ENCODE measurements around the gene SLC9A9. TPM values are rescaled to one million over a fixed set of nuclear protein-coding genes. Genes with fewer than 3 reads are reported as not detected.

The SLC9A9 gene
- total RNA-seq, 4 donors from 2014 or later, result 1.7 to 8.2 (median 3.6) TPM

DNA sequence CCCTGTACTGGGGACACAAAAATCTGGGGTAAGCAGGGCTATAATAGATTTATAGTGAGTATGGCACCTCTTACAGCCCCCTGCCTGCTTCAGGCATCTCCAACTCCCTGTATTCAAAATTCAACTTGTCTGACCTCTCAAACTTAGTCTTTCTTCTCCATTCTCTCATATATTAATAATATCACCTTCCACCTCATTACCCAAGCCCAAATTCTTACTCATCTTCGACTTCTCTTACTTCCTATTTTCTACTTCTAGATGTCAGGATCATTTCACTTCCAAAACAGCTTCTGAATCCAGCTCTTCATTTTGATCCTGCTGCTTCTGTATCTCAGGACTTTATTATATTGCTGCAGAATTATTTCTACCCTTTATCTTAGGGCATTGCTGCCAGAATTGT is 438.0 kb downstream of the SLC9A9 start:
- no peak for DNase-seq
- in situ Hi-C loops (cut with MboI; ENCODE audit: low sequenced_read_pairs in 4 of 4), result no loop called here
- no peak overlapping the region for H3K4me3 ChIP-seq
- H3K4me1 ChIP-seq, result no peaks in the 10 kb centered on the region
- TF ChIP-seq, protein P1, sequence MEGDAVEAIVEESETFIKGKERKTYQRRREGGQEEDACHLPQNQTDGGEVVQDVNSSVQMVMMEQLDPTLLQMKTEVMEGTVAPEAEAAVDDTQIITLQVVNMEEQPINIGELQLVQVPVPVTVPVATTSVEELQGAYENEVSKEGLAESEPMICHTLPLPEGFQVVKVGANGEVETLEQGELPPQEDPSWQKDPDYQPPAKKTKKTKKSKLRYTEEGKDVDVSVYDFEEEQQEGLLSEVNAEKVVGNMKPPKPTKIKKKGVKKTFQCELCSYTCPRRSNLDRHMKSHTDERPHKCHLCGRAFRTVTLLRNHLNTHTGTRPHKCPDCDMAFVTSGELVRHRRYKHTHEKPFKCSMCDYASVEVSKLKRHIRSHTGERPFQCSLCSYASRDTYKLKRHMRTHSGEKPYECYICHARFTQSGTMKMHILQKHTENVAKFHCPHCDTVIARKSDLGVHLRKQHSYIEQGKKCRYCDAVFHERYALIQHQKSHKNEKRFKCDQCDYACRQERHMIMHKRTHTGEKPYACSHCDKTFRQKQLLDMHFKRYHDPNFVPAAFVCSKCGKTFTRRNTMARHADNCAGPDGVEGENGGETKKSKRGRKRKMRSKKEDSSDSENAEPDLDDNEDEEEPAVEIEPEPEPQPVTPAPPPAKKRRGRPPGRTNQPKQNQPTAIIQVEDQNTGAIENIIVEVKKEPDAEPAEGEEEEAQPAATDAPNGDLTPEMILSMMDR (IDR thresholded peaks at IDR 0.05 in 4 of 5, conservative IDR thresholded peaks at IDR 0.05 in 1 of 5), result no peak
- no peak for TF ChIP-seq POLR2A (IDR thresholded peaks at IDR 0.05)
- H3K36me3 ChIP-seq, result no peaks in the 10 kb centered on the region
- no peaks in the 10 kb centered on the region for H3K9me3 ChIP-seq
- intact Hi-C loops (cut with DNase I; ENCODE audit: low total_unique reads), result no loop called here
- no peak for ATAC-seq
- no peak overlapping the region for H3K27ac ChIP-seq
- H3K27me3 ChIP-seq, result no peaks in the 10 kb centered on the region

DNA sequence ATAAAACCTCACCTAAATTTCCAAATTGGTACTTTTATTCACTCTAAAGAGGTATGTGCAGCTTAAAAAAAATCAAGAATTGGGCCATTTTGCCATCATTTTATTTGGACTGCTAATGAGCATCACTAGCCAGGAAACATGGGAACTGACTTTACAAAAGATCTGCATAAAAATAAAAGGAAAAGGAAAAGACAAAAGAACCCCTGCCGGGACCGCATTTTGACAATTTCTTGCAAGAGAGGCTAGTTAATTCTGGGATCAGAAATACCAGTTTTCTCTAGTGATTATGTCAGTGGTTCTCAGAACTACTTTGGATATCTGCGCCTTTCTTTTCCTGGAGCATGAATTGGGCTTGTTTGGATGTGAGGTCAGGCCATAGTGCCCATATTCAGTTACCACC is 439.5 kb downstream of the SLC9A9 start:
- Histone ChIP-seq H3K4me3 (no peak overlapping the region), H3K27me3 (no peaks in the 10 kb centered on the region), H3K9me3 (no peaks in the 10 kb centered on the region), H3K36me3 (no peaks in the 10 kb centered on the region), H3K27ac (no peak overlapping the region), H3K4me1 (no peaks in the 10 kb centered on the region)
- DNase-seq (no peak), ATAC-seq (no peak)
- in situ Hi-C loops (cut with MboI; ENCODE audit: low sequenced_read_pairs in 4 of 4), result no loop called here
- TF ChIP-seq, protein P1 (IDR thresholded peaks at IDR 0.05 in 4 of 5, conservative IDR thresholded peaks at IDR 0.05 in 1 of 5), result no peak
- TF ChIP-seq POLR2A (IDR thresholded peaks at IDR 0.05), result no peak
- intact Hi-C loops (cut with DNase I; ENCODE audit: low total_unique reads), result no loop called here

DNA sequence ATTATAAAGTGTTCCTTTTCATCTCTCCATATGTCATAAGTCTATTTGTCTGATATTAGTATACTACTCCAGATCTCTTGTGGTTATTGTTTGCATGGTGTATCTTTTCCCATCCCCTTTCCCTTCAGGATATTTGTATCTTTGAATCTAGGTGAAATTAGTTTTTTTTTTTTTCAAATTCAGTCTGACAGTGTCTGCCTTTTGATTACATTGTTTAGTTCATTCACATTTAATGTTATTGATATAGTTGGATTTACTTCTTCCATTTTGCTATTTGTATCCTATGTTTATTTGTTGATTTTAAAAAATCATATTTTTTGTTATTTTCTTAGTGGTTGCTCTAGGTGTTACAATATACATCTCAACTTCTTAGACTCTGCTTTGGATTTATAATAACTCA is 445.7 kb downstream of the SLC9A9 start:
- no peaks in the 10 kb centered on the region for H3K9me3 ChIP-seq
- no peaks in the 10 kb centered on the region for H3K27me3 ChIP-seq
- intact Hi-C loops (cut with DNase I; ENCODE audit: low total_unique reads), result no loop called here
- ATAC-seq, result no peak
- no peak overlapping the region for H3K27ac ChIP-seq
- in situ Hi-C loops (cut with MboI; ENCODE audit: low sequenced_read_pairs in 4 of 4), result no loop called here
- no peak for TF ChIP-seq POLR2A (IDR thresholded peaks at IDR 0.05)
- TF ChIP-seq, protein P1 (IDR thresholded peaks at IDR 0.05 in 4 of 5, conservative IDR thresholded peaks at IDR 0.05 in 1 of 5), result no peak
- H3K4me1 ChIP-seq, result no peaks in the 10 kb centered on the region
- DNase-seq, result no peak
- H3K4me3 ChIP-seq, result no peak overlapping the region
- no peaks in the 10 kb centered on the region for H3K36me3 ChIP-seq

DNA sequence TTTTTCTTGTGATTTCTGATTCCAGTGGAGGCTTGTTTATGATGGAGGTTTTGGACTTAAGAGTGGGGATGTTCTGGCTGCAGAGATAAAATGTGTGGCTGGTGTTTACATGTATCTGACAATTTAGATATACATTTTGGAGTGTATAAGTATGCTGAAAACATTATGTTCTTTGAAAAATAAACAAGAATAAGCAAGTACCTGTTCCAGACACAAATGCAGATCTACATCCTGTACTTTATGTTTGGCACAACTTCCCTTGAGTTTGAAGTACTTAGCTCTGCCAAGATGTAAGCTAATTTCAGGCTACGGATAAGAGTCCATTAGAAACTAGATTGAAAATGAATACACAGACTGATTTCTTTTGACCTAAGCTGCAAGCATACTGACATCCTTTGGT is 451.5 kb downstream of the SLC9A9 start:
- in situ Hi-C loops (cut with MboI; ENCODE audit: low sequenced_read_pairs in 4 of 4), result no loop called here
- no peaks in the 10 kb centered on the region for H3K27me3 ChIP-seq
- H3K9me3 ChIP-seq, result no peaks in the 10 kb centered on the region
- intact Hi-C loops (cut with DNase I; ENCODE audit: low total_unique reads), result no loop called here
- H3K4me3 ChIP-seq, result no peak overlapping the region
- no peaks in the 10 kb centered on the region for H3K36me3 ChIP-seq
- TF ChIP-seq, protein P1 (IDR thresholded peaks at IDR 0.05 in 4 of 5, conservative IDR thresholded peaks at IDR 0.05 in 1 of 5), result no peak
- no peak for TF ChIP-seq POLR2A (IDR thresholded peaks at IDR 0.05)
- H3K27ac ChIP-seq, result no peak overlapping the region
- H3K4me1 ChIP-seq, result no peaks in the 10 kb centered on the region
- DNase-seq (no peak), ATAC-seq (no peak)

DNA sequence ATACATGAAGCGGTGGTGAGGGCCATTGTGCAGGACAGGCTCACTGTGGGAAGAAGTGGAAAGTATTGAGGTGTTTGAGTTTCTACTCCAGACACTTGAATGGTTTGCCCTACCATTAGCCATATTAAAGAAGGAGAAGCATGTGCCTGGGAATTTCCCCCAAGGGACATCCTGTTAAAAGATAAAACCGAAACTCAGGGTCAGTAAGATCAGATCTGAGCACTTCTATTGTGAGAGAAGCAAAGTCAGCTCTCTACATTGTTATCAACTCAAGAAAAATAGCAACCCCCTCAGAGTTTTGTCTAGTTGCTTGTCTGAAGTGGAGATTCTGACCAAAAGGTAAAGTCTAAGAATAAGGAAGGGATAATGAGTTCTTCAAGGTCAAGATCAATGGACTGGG is 458.9 kb downstream of the SLC9A9 start:
- ATAC-seq (no peak), DNase-seq (no peak)
- no peak overlapping the region for H3K27ac ChIP-seq
- no peaks in the 10 kb centered on the region for H3K36me3 ChIP-seq
- no peaks in the 10 kb centered on the region for H3K27me3 ChIP-seq
- no peak overlapping the region for H3K4me3 ChIP-seq
- no peaks in the 10 kb centered on the region for H3K9me3 ChIP-seq
- H3K4me1 ChIP-seq, result no peaks in the 10 kb centered on the region
- intact Hi-C loops (cut with DNase I; ENCODE audit: low total_unique reads) (no loop called here), in situ Hi-C loops (cut with MboI; ENCODE audit: low sequenced_read_pairs in 4 of 4) (no loop called here)
- TF ChIP-seq POLR2A (IDR thresholded peaks at IDR 0.05), result no peak
- TF ChIP-seq, protein P1 (IDR thresholded peaks at IDR 0.05 in 4 of 5, conservative IDR thresholded peaks at IDR 0.05 in 1 of 5), result no peak
